GM18519 (cell line): Measurements from ENCODE around the gene STXBP1.

Experiments
- ATAC-seq: cut with Tn5 transposase; IDR thresholded peaks from one replicate; pipeline ENCODE4 v1.9.1; 2021; ENCODE audit warnings: mild to moderate bottlenecking, moderate library complexity; ENCODE audit not compliant: unreplicated experiment, low FRiP score

The STXBP1 gene

DNA sequence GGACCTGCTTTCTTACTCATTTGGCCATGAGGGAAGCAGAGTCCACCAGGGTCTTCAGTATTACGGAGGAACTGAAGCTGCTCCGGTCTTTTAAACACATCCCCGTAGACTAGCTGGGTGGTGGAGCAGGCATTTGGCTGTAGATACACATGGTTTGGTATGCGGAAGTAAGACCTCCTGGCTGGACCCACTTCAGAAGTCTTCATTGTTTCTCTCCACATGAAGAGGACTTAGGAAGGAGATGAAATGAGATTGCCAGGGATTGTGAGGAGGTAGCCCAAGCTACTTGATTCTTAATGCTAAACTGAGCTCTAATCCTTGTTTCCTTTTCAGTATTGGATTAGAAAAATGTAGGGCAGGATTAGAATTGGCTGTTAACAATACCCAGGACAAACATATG is 32.9 kb downstream of the STXBP1 start:
- no peak for ATAC-seq

DNA sequence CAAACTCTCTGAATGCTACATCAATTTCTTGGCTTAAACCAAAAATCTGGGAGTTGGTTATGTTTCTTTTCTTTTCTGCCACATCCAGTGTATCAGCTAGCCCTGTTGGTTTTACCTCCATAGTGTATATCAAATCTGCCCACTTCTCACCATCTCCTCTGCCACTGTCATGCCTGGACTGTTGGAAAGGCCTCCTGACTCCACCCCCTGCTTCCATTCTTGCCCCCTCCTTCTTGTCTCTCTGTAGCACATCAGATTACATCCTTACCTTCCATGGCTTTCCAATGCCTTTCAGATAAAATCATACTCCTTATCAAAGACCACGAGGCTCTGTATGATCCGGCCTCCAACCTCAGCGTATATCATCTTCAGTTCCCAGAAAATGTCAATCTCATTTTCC is 35.4 kb downstream of the STXBP1 start:
- ATAC-seq: no peak

DNA sequence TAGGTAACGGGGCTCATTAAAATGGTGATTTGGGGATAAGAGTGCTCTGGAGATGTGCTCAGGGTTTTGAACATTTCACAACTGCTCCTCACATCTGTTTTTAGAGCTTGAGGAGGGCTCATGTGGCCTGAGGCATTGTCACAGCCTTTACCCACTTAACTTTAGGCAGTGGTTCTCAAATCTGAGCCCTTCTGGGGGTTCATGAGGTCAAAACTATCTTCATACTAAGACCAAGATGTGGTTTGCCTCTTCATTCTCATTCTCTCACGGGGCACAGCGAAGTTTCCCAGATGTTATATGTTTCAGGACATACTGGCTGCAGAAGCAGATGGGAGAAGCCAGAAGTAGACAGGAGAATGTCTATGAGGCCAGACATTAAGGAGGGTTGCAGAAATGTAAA is 38.4 kb downstream of the STXBP1 start:
- no peak for ATAC-seq

DNA sequence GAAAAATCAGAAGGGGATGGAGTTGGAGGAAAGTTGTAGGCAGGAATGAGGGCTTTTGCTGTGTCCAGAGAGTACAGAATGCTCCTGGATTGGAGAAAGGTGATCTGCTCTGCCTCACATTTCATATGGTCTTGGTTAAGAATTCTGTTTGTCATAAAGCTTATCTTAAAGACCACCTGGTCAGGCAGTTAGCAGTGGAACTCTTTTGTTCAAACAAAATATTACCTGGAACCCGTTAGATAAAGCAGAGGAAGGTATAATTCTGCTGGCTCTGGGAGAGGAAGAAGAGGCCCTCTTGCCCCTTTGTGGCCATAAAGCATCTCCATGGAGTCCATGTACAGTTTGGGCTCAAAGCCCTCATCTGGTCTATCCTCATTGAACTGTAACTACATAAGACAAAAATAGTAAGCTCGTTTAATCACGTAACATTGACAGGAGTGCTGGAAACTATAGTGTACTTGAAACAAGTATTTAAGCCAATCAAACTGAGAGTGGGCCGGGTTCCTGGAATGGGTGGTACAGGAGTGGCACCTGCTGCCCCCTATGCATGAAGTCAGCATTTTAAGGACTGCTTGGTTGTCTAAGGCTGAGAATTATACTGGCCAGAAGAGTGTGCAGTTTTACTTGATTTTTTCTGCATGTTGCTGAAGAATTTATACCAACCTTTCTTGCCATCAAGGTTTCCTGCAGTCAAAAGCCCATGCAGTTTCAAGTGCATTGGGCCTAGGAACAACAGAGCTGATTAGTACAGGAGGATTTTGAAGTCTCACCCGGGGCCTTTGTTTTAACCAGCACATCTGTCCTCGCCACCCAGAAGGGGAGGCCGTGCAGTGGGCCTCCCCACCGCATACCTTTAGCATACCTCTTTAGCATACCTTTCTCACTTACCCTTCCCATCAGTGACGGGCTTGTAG is 39.9 kb downstream of the STXBP1 start:
- no peak for ATAC-seq

DNA sequence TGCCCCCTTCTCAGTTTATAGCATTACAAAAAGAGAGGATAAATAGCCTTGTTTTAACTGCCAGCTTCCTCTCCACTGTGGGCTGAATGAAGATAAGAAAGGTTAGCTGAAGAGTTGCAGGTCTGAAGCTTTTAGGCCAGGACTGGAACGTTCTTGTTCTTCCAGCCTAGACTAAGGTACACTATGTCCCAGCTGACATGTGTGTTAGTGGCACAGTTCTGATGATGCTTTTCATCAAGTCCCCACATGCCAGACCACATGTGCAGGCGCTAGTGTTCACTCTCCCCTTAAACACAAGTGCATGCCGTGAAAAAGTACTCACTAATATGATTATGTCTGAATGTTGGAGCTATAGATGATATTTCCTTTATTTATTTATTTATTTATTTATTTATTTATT is 40.7 kb downstream of the STXBP1 start:
- ATAC-seq: no peak

DNA sequence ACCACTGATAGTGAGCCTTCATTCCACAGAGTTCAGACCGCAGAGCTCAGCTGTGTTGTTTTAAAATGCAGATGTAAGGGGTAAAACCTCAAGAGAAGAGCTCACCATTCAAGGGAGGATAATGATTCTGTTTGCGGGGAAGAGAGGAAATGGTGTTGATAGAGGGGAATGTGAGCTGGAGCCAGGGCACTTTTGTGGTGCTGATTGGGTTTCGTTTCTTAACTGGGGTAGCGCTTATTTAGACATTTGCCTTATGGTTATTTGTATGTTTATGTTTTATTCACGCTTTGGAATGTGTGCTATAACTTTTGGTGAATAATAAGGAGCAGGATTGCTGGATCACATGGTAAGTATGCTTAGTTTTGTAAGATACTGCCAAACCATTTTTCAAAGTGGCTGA is 42.5 kb downstream of the STXBP1 start:
- no peak for ATAC-seq

DNA sequence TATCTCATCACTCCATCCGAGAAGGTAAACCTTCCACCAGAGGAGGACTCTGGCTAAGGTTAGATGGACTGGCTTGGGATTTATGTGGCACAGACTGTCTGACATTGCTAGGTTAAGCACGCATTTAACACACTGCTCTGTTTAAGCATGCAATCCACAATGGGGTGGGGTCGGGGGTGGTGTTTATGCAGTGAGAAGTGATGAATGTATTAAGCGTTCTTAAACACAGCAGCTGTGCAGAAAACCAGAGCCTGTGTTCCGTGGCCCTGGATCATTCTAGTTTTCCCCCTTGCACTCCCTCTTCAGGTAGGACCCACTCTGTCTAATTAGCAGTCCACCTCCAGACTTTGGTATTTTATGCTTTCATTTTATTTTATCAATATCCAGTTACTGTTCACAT is 46.4 kb downstream of the STXBP1 start:
- no peak for ATAC-seq

DNA sequence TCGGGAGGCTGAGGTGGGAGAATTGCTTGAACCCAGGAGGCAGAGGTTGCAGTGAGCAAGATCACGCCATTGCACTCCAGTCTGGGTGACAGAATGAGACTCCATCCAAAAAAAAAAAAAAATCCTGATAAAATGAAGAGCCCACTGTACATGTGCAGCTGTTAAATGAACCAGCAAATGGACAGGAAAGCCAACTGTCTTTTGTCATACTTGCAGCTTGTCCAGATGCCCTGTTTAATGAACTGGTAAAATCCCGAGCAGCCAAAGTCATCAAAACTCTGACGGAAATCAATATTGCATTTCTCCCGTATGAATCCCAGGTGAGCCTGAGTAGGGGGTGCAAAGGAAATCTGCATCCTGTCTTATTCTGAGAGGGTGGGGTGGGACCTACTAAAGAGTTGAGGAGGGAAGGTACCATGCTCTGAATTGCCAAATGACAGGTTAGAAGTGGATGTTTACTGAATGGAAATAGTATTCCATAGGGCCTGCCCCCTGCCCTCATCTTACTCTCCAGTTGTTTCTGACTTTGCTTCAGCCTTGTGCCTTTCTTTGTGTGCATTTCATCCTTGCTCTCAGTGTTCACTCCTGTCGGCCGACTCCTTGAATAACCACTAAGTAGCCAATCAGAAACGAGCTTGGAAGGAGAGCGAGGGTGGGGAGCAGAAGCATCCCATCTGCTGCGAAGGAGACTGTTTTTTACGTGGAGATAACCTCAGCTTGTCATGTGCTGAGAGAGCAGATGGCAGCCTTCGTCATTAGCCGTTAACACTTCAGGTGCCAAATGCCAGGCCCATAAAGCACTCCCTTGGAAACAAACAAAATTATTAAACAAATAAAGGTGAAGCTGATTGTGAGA is 49.0 kb downstream of the STXBP1 start:
- ATAC-seq: no peak

DNA sequence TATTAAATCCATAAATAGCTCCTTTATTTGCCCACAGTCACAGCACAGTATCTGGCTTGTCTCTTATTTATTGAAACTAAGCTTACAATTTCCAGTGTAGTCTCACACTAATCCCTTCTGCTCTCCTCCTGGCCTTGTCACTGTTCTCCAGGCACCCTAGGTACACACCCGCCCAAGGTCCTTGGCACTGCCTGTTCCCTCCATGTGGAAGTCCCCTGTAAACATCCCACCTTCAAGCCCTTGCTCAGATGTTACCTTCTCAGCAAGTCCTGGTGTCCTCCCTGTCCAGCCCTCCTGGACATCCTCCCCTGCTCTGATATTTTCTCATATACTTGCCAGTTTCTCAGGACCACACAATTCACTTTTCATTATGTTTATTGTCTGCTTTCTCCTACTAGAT is 50.5 kb downstream of the STXBP1 start:
- ATAC-seq: no peak

DNA sequence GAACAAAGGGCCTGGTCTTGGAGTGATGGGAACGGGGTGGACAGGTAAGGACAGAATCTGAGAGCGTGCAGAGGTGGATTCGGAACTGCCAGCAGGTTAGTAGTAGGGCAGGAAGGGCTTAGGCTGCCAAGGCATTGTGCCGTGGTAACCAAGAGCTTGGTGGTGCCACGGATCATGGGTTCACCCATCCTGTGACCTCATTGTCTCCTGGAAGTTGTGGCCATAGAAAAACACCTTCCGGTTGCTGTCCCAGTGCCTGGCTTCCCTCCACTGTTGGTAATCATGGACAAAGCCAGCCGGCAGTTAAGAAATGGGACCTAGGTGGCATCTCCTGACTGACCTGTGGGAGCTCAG is 52.2 kb downstream of the STXBP1 start:
- no peak for ATAC-seq

DNA sequence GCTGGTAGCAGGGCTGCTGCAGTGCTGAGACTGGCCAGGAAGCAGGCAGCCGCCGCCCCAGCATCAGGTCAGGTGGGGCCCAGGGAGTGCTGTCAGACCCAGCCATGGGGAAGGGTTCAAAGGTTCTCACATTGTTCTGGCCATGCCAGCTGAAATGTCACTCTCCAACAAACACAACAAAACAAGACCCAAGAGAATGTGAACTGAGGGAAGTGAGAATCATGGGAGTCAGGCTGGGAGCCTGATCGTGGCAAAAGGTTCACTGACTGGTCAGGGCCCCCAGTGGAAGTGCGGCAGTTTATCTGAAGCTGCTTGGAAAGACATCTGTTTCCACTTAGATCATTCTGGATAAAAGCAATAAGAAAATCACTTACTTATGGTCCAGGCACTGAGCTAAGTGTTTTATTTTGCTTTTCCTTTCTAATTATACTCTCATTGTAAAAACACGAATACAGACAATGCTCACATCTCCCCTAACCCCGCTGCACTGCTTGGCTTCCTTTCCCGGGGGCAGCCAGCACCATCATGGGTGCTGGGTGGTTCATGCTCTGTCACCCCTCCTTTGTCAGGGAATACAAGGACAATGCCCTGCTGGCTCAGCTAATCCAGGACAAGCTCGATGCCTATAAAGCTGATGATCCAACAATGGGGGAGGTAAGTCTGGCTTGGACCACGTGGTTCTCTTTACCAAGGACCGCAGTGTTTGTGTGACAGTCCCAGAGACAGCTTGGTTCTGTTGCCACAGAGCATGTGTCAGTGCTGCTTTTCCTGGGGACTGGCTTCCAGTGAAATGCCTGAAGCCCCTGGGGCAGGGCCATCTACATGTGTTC is 52.8 kb downstream of the STXBP1 start:
- ATAC-seq: no peak

DNA sequence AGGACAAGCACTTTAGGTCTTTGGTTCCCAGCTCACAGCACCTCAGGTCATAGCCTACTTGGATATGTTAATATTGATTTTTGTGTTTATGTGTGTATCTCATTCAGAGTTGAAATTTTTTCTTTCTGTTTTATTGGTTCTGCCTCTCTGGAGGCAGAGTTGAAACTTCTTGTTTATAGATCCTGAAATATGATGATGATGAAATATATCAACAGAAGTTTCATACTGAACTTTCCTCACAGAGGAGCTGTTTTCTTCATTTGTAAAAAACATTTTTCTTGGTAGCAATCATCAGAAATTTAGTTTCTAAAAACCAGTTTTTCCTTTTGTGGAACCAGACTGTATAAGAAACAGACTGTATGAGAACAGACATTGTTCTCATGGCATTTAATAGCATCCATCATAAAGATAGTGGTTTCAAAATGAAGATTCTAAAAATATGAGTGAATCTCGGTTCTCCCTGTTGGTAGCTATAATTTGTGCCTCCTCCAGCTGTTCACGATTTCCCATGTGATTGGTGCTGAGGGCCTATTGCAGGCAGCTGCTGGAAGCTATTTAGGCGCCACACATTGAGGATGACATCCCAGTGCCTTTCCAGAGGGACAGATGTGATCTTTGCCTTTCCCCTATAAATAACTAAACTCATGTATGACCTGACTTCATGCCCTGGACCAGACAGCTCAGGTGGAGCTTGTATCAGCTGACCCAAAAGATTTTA is 55.2 kb downstream of the STXBP1 start:
- ATAC-seq: no peak

DNA sequence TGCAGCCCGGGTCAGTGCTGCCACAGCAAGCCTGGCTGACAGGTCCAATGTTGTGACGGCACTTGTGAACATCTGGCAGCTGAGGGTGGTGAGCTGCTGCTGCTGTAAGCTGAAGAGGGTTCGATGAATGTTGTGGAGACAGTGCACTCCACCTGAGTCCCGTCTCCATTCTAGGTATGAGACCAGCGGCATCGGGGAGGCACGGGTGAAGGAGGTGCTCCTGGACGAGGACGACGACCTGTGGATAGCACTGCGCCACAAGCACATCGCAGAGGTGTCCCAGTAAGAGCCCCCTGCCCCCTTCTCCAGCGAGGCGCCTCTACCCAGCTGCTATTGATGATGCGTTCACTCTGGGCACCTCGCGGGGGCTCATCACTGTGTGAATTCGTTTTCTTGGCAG is 55.8 kb downstream of the STXBP1 start:
- no peak for ATAC-seq

DNA sequence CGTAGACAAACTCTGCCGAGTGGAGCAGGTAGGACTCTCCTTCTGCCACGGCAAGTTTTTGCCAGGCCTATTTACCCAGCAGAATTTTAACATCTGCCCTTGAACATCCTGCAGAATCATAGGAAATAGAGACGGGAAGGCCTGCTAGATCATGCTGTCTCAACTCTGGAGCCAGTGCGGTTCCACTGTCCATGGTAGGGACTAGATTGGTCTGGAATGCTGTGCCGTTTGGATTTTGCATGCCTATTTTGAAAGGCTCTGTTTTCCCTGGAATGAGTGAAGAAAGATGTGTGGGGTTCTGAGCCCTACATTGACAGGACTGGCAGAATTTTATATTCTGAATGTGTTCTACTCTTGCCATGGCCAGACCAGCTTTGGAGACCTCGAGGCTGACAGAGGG is 61.2 kb downstream of the STXBP1 start:
- ATAC-seq: no peak

DNA sequence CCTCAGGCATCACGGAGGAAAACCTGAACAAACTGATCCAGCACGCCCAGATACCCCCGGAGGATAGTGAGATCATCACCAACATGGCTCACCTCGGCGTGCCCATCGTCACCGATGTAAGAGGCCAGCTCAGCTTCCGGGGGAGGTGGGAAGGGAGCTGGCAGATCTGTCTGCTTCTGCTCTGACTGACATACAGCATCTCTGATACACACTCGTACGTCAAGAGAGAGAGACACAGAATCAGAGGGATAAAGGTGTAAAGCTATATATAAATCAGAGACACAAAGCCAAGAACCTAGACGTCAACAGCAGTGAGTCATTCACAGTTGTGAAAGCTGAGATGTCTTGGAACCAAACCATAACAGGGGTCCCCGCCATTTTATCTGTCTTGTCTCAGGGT is 64.6 kb downstream of the STXBP1 start:
- ATAC-seq: no peak

DNA sequence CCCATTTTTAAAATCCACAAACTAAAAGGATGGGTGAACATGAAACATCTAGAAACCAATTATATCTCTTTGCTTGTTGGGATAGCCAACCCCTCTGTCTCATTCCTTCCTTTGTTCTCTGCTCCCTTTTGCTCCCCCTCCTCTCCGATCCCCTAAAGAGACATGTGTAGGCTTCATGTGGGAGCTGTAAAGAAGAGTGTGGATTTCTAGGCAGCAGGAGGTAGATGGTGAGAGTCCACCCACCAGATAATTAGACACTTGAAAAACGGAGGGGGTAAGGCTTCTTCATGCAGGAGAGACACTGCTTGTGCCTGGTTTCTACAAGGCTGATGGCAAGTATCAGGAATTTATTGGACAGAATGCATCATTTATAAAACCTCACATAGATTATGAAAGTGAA is 67.4 kb downstream of the STXBP1 start:
- no peak for ATAC-seq

DNA sequence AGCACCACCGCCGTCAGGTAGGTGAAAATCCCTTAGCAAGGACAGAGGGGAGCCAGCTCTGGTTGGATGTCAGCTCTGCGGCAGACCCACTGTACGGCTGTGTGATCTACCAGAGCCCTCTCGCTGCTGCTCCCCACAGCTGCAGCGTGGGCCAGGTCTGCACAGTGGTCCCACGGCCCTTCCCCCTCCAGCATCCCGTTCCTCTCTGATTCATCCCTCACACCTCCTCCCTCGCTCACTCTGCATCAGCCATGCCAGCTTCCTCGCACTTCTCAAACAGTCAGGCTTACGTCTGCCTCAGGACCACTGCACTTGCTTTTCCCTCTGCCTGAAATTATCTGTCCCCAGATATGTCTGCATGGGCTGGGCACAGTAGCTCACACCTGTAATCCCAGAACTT is 68.1 kb downstream of the STXBP1 start:
- ATAC-seq: no peak

DNA sequence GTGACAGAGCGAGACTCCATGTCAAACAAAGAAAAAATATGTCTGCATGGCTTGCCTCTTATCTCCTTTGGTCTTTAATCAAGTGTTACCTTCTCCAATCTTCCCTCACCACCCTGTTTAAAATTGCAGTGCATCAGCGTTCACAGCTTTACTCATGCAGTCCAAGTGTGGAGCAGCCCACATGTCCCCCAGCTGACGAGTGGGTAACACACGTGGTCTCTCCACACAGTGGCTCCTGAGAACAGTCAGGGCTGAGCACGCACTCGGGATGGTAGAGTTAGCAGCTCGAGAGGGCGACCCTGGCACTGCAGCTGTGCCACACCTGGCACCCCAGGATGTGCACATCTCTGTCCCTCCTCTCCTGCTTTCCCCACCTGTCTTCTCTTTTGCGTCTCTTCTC is 68.8 kb downstream of the STXBP1 start:
- no peak for ATAC-seq

DNA sequence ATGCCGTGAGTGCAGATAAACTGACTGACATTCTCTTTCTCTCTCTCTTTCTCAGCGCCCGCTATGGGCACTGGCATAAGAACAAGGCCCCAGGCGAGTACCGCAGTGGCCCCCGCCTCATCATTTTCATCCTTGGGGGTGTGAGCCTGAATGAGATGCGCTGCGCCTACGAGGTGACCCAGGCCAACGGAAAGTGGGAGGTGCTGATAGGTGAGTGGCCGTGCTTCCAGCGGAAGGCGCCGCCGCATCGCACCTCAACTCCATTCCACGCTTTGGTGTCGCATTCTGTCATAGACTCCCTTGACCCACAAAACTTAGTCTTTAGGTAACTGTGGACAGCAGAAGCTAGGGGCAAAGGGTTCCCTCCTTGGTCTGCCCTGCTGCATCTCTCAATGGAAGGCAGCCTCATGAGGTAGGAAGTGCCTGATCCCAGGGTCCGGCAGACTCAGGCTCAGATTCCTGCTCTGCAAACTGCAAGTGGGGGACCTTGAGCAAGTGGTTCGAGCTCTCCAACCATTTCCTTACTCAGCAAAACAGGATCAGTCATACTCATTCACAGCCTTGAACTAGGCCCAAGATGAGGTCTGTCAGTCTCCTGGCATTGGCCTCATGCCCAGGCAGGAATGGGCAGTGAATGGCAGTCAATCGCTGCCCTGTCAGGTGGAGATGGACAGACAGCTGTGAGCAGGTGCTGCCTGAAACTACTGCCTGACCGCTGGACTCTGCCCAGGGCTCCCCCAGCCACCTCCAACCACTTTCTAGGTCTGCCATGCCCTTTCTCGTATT is 70.5 kb downstream of the STXBP1 start:
- no peak for ATAC-seq

DNA sequence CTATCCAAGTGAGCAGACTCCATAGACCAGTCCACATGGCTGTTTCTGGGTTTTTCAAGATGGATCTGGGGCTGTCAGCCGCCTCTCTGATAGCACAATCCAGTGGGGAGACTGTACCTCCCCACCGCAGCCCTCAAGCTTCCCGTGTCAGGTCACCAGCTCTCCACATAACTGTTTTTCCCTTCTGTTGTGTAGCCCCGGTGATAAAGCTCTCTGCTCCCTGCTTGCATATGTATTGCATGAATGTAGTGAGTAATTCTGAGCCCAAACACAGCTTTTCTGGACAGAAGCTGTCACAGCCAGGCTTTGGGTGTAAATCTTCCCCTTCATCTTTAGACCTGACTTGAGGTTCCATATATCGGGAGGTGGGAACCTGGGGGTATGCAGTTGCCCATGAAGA is 71.6 kb downstream of the STXBP1 start:
- ATAC-seq: no peak
